ENCODE data around the gene HABP4. TPM values are rescaled to one million over a fixed set of nuclear protein-coding genes. Genes with fewer than 3 reads are reported as not detected.

Gene HABP4
- 2.1 and 5.7 TPM in 2 replicates for total RNA-seq (2014; rRNA removed; shearing (Covaris generic))

GRCh38 chr9:96449845-96450612 is at the start of gene HABP4:
Gene HABP4 (plus strand): TSS chr9:96450169. CDS start chr9:96450280, 111 bp downstream.
- DNase-seq (ENCODE audit: low spot score) = peak; percentile 87

- no peak for DNase-seq (ENCODE audit: low spot score)
Observed at GRCh38 chr9:96408409-96409280, 41.3 kb upstream of the HABP4 start.

- no peak for DNase-seq (ENCODE audit: low spot score)
Observed at GRCh38 chr9:96411129-96411838, 38.7 kb upstream of the HABP4 start.

DNA sequence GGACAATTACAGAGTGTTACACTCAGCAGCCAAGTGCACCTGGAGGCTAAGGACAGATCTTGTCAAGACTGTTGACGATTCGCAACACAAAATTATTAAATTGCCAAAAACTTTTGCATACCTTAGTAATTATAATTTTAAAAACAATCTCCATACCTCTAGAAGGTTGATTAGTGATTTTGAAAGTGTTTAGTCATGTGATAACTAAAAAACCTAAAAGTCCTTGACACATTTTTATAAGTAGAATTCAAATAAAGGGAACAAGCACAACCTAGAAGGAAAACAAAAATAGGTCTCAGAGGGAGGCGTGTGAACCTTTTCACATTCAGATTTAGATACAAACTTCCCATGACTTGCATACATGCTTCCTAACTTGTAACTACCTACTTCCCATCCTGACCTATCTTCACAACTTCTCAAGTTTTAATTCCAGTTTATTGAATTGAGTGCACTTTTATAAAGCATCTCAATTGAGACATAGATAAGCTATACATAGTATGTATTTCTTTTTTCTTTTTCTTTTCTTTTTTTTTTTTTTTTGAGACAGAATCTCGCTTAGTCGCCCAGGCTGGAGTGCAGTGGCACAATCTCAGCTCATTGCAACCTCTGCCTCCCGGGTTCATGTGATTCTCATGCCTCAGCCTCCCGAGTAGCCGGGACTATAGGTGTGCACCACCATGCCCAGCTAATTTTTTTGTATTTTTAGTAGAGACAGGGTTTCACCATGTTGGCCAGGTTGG is 37.6 kb upstream of the HABP4 start:
- no peak for DNase-seq (ENCODE audit: low spot score)

DNA sequence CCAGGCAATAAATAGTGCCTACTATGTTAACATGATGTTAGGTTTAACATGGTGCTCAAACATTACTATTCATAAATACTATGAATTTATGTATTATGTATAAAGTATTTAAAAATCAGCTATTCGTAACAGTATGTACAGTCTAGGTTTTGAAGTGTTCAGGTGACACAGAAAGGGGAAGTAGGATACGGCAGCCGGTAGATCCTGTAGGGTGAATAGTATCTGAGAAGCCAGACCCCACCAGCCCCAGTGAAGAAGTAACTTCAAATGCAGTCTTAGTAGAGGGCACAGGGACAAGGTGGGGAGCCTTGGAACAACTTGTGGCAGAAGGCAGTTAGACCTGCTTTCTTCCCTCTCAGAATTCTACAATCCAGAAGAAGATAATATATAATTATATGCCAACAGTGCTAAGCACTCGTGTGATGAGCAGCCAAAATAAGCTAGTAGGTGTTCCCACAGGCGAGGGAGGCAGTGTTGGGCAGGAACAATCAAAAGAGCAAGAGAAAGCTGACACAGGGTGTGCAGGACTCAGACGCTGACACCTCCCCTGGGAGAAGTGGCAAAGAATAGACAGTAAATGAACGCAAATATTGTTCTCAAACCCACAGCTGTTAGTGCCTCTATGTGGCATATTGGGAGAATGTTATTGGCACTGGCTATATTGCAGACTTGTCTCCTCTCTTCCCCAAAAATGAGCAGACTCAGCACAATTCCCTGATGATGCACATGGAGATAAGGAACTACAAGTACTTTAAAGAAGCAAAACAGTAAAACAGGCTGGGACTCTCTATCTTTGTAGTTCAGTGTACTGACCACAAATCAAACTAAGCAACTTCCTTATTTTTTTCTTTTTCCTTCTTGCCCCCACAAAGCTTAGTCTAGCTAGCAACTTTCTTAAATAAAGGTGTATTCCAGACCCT is 36.4 kb upstream of the HABP4 start:
- no peak for DNase-seq (ENCODE audit: low spot score)

- DNase-seq (ENCODE audit: low spot score) = peak; percentile 63
Observed at GRCh38 chr9:96417051-96417586, 32.9 kb upstream of the HABP4 start.

DNA sequence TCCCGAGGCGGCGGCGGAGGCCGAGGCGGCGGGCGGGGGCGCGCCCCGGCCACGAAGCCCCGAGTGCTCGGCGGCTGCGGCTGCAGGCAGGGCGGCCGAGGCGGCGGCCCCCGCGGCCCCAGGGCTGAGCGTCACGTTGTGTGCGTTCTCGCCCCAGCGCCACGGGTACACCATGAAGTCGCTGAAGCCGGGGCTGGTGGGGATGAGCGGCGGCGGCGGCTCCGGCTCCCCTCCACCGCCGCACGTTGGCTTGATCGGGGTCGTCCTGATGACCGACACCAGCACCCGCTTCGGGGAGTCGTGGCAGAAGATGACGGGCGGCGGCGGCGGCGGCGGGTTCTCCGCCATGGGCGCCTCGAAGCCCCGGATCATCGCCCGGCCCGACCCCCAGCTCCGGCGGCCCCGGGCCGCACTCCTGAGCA is 32.3 kb upstream of the HABP4 start:
- no peak for DNase-seq (ENCODE audit: low spot score)

DNA sequence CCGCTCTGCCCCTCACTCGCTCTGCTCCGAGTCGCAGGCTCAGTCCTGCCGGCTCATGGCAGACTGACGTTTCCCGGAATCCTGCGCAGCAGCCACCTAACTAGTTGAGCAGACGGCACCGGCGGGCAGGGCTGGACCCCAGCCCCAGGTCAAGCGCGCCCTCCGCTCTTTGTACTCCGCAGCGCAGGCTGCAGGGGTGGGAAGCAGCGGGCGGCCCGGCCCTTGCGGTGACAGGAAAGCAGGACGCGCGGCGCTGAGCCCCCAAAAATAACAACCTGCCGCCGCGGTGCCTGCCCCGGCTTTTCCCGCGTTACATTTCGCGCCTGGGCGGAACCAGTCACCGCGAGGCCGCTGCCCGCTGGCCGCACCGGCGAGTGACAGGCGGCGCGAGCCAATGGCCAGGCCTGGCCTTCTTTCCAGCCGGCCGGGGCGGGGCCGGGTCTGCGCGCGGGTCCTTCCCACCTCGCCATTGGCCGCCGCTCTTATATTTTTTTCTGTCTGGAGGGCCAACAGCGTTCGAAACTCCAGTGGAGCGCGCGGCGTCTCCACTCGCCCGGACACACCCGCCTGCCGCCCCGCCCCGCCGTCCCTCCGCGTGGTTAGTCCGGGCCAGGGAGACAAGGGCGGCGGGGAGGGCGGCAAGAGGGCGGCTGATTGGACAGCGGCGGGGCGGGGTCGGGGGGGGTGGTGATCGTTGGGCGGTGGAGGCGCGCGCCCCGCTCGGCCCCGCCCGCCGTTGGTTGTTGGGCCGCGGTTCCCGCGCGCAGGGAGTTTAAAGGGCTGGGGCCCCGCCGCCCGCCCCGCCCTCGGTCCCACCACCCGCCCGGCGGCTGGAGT is 31.7 kb upstream of the HABP4 start, which contains the start of gene ZNF367:
TSS of gene ZNF367 (minus strand) at position 288 of the 837 bp plus-strand sequence. CDS start 338 bp downstream, outside the sequence.
- peak; percentile 94 for DNase-seq (ENCODE audit: low spot score)

DNA sequence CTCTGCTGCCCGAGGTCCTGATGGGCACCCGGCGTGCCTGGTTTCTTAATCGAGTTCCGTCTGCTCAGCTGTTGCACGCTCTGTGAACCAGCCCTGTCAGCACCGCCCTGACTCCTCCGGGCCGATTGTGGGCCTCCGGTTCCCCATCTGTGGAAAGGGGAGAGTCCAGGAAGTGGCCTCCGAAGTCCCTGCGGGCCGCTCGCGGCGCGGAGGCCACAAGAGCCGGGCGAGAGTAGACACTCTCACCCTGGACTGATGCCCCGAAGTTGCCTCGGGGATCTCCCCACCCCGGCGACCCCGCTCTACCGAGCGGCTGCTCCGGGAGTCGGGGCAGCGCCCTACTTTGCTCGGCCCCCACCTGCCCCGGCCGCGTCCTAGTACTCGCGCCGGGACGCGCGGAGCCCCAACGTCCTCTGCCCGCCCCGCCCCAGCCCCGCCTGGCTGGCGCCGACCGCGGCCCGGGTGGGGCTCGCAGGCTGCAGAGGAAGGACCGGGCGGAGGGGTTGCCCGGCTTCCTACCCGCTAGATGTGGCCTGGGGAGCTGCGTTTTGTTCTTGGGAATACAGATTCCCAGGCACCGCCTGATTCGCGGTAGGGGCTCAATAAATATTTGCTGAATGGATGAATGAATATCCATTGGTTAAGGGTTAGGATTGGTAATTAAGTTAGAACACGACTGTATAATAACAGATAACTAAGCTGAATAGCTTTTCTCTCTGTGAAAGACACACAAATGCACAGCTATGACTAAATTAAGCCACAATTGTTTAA is 30.9 kb upstream of the HABP4 start:
- peak; percentile 42 for DNase-seq (ENCODE audit: low spot score)

DNA sequence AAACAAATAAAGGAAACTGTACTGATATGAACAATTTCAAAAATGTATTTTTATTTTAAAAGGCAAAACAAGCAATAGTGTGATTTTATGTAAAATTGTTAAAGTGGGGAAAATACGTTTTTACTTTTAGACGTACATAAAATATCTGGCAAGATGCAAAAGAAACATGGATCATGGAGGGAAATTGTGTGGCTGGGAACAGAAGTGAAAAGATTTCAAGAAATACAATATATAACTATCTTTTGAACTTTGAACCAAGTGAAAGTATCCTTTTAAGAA is 30.3 kb upstream of the HABP4 start:
- DNase-seq (ENCODE audit: low spot score) = no peak

GRCh38 chr9:96420468-96421219 is 29.3 kb upstream of the HABP4 start:
- DNase-seq (ENCODE audit: low spot score) = peak; percentile 86

DNA sequence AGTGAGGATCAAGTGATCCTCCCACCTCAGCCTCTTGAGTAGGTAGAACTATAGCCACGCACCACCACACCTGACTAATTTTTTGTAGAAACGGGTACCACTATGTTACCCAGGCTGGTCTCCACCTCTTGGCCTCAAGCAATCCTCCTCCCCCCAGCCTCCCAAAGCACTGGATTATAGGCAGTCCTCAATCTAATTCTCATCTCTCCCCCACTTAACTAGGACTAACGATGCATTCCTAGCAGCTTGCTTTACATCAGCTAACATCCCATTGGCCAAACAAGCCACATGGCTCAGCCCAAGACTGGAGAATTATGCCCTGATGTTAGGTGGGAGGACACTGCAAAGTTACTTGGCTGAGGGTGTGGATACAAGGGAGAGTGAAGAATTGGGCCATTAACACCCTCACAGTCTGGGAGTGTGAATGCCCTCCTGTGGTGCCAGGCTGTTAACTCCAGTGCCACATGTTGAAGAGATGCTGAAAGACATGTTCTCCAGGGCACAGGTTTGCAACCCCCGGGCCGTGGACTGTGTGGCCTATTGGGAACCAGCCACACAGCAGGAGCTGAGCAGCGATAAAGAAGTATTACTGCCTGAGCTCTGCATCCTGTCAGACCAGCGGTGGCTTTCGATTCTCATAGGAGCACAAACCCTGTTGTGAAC is 26.5 kb upstream of the HABP4 start:
- DNase-seq (ENCODE audit: low spot score) = no peak

GRCh38 chr9:96423985-96424336 is 26.0 kb upstream of the HABP4 start:
- DNase-seq (ENCODE audit: low spot score) = no peak

DNA sequence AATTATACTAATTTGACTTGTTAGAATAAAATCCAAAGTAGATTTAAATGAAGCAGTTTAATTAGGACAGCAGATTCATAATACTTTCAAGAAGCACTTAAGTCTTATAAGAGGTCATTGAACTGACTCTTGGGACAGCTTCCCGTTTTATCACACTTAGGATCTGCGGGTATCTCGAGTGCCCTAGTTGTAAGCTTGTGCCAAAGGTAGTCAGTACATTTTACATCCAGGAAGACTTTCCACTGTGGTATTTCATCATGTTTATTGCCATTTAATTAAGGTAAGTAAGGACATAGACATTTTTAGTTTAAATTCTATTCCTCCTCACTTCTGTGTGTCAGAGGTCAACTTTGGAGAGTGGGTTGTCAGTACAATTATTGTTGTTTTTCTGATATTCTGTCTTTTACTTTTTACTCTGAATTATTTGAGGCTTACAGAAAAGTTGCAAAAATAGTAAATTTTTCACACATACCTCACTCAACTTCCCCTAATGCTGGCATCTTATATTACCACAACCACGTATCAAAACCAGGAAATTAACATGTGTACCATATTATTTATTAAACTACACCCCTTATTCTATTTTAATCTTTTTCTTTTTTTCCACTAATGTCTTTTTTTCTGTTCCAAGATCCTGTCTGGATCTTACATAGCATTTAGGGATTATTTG is 24.3 kb upstream of the HABP4 start:
- no peak for DNase-seq (ENCODE audit: low spot score)

- DNase-seq (ENCODE audit: low spot score) = no peak
Observed at GRCh38 chr9:96429732-96430131, 20.2 kb upstream of the HABP4 start.

DNA sequence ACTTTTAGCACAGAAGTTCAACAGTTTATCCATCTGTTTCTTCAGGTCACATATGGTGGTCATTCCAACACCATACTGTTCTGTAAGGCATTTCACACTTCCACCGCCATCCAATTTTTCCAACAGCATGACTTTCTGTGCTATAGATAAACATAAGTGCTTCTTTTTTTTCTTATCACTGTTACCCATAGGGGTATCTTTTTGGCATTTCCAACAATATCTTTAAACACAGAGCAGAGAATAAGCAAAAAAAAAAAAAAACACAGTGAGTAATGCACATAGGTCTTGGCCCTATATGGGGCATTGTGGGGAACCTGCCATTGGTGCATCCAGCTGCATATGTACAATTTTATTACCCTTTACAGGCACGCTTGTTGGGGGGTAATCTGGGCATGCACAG is 19.6 kb upstream of the HABP4 start:
- DNase-seq (ENCODE audit: low spot score) = no peak

DNA sequence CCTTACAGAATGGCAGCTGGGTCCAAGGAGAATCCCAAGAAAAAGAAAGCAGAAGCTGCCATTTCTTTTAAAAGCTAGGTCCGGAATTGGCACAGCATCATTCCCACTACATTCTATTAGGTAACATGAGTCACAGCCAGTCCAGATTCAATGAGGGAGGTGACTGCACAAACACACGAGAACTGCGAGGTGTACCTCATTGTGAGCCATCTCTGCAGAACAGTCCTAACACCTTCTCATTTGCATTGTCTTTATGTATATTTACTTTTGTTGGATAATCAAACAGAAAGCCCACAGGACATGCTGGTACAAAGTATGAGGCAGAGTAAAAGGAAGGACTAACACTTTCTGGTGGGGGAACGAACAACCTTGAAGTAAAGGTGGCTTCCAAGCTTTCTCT is 14.6 kb upstream of the HABP4 start:
- DNase-seq (ENCODE audit: low spot score) = no peak
